ENCODE measurements around the gene AGPAT3.
"Not testable (repeated sequence)": the region's sequence is repeated elsewhere in the genome, so short reads cannot be mapped to it uniquely, and the experiment has no call there.

Gene AGPAT3

GRCh38 chr21:43820466-43820865, 44.6 kb upstream of the AGPAT3 start:
- TF ChIP-seq CTCF (IDR thresholded peaks at IDR 0.05; ENCODE audit: low read depth, low read length, missing control alignments): no peak
- H3K4me3 ChIP-seq (replicated peaks; ENCODE audit: low read depth, low read length): no peak overlapping the region
- DNase-seq (ENCODE audit: extremely low read depth, low read depth): no peak

GRCh38 chr21:43822166-43822565, 42.9 kb upstream of the AGPAT3 start:
- not testable (repeated sequence) for DNase-seq (ENCODE audit: extremely low read depth, low read depth); H3K4me3 ChIP-seq (replicated peaks; ENCODE audit: low read depth, low read length)

GRCh38 chr21:43822741-43823140, 42.3 kb upstream of the AGPAT3 start:
- not testable (repeated sequence) for DNase-seq (ENCODE audit: extremely low read depth, low read depth); H3K4me3 ChIP-seq (replicated peaks; ENCODE audit: low read depth, low read length)

GRCh38 chr21:43824333-43825241, 40.4 kb upstream of the AGPAT3 start:
- DNase-seq (ENCODE audit: extremely low read depth, low read depth): no peak
- no peak for TF ChIP-seq CTCF (IDR thresholded peaks at IDR 0.05; ENCODE audit: low read depth, low read length, missing control alignments)
- no peak overlapping the region for H3K4me3 ChIP-seq (replicated peaks; ENCODE audit: low read depth, low read length)

GRCh38 chr21:43825242-43825935, 39.6 kb upstream of the AGPAT3 start:
- DNase-seq (ENCODE audit: extremely low read depth, low read depth): no peak
- H3K4me3 ChIP-seq (replicated peaks; ENCODE audit: low read depth, low read length): no peak overlapping the region
- TF ChIP-seq CTCF (IDR thresholded peaks at IDR 0.05; ENCODE audit: low read depth, low read length, missing control alignments): no peak

GRCh38 chr21:43825936-43826622, 38.9 kb upstream of the AGPAT3 start:
- no peak overlapping the region for H3K4me3 ChIP-seq (replicated peaks; ENCODE audit: low read depth, low read length)
- DNase-seq (ENCODE audit: extremely low read depth, low read depth): no peak
- TF ChIP-seq CTCF (IDR thresholded peaks at IDR 0.05; ENCODE audit: low read depth, low read length, missing control alignments): no peak

GRCh38 chr21:43826623-43826974, 38.4 kb upstream of the AGPAT3 start:
- H3K4me3 ChIP-seq (replicated peaks; ENCODE audit: low read depth, low read length): no peak overlapping the region
- no peak for TF ChIP-seq CTCF (IDR thresholded peaks at IDR 0.05; ENCODE audit: low read depth, low read length, missing control alignments)
- DNase-seq (ENCODE audit: extremely low read depth, low read depth): no peak

All from HFF-Myc (cell line).